Measurements from ENCODE around the gene AATK. TPM values are rescaled to one million over a fixed set of nuclear protein-coding genes. Genes with fewer than 3 reads are reported as not detected.

Gene AATK
- polyA plus RNA-seq, 1 donor (not counting 4 experiments of a cell fraction or from before 2014, with no cell fraction given): 0.16 TPM

GRCh38 chr17:81148986-81149533 lies 17.0 kb downstream of the AATK start:
- Histone ChIP-seq H3K4me2 (ENCODE audit: control insufficient read depth, extremely low read depth, insufficient read depth, low read depth, low read length) (no peak overlapping the region), H3K9me3 (ENCODE audit: control insufficient read depth, low read depth, low read length) (no peaks in the 10 kb centered on the region), H3K4me1 (ENCODE audit: control insufficient read depth, extremely low read depth, insufficient read depth, low read length) (no peaks in the 10 kb centered on the region), H3K9ac (ENCODE audit: control insufficient read depth, extremely low read depth, insufficient read depth, low read length) (no peak overlapping the region), H3K9me1 (ENCODE audit: control insufficient read depth, extremely low read depth, insufficient read depth, low read length) (no peaks in the 10 kb centered on the region), H2AFZ (ENCODE audit: control insufficient read depth, low read length) (no peak overlapping the region), H3K36me3 (ENCODE audit: control insufficient read depth in 2 of 2, extremely low read depth in 1 of 2, insufficient read depth in 2 of 2, low read length in 2 of 2) (no peaks in the 10 kb centered on the region), H3K4me3 (ENCODE audit: control insufficient read depth in 2 of 3, extremely low read depth in 1 of 3, insufficient read depth in 2 of 3, low read depth in 1 of 3, low read length in 3 of 3) (no peak overlapping the region), H4K20me1 (ENCODE audit: control insufficient read depth, extremely low read depth, insufficient read depth, low read length) (no peaks in the 10 kb centered on the region), H3K27me3 (ENCODE audit: control insufficient read depth, extremely low read depth, insufficient read depth, low read length) (peaks cover 16% of the 10 kb centered on the region), H3K27ac (ENCODE audit: control insufficient read depth, insufficient read depth, low read length) (no peak overlapping the region), H3K79me2 (ENCODE audit: control insufficient read depth, insufficient read depth, low read length) (no peaks in the 10 kb centered on the region)
- TF ChIP-seq CTCF (optimal IDR thresholded peaks at IDR 0.05 in 1 of 3, IDR thresholded peaks at IDR 0.05 in 1 of 3, conservative IDR thresholded peaks at IDR 0.05 in 1 of 3; ENCODE audit: extremely low read depth in 1 of 3, insufficient read depth in 2 of 3, low read length in 3 of 3) (no peak), EZH2 (IDR thresholded peaks at IDR 0.05; ENCODE audit: low read length) (no peak)
- dilution Hi-C loops (cut with MboI; ENCODE audit: extremely low pct_ligation_motif_present, low sequenced_read_pairs): no loop called here
- no peak for DNase-seq (ENCODE audit: low read depth, low spot score)
- no peak for FAIRE-seq

GRCh38 chr17:81148571-81148970 lies 17.4 kb downstream of the AATK start:
- H3K36me3 ChIP-seq (ENCODE audit: control insufficient read depth in 2 of 2, extremely low read depth in 1 of 2, insufficient read depth in 2 of 2, low read length in 2 of 2): no peaks in the 10 kb centered on the region
- no peaks in the 10 kb centered on the region for H4K20me1 ChIP-seq (ENCODE audit: control insufficient read depth, extremely low read depth, insufficient read depth, low read length)
- no peaks in the 10 kb centered on the region for H3K4me1 ChIP-seq (ENCODE audit: control insufficient read depth, extremely low read depth, insufficient read depth, low read length)
- H3K4me3 ChIP-seq (ENCODE audit: control insufficient read depth in 2 of 3, extremely low read depth in 1 of 3, insufficient read depth in 2 of 3, low read depth in 1 of 3, low read length in 3 of 3): no peak overlapping the region
- peaks cover 16% of the 10 kb centered on the region for H3K27me3 ChIP-seq (ENCODE audit: control insufficient read depth, extremely low read depth, insufficient read depth, low read length)
- H3K9me3 ChIP-seq (ENCODE audit: control insufficient read depth, low read depth, low read length): no peaks in the 10 kb centered on the region
- no peaks in the 10 kb centered on the region for H3K9me1 ChIP-seq (ENCODE audit: control insufficient read depth, extremely low read depth, insufficient read depth, low read length)
- dilution Hi-C loops (cut with MboI; ENCODE audit: extremely low pct_ligation_motif_present, low sequenced_read_pairs): no loop called here
- no peak overlapping the region for H2AFZ ChIP-seq (ENCODE audit: control insufficient read depth, low read length)
- no peak for FAIRE-seq
- no peaks in the 10 kb centered on the region for H3K79me2 ChIP-seq (ENCODE audit: control insufficient read depth, insufficient read depth, low read length)
- H3K27ac ChIP-seq (ENCODE audit: control insufficient read depth, insufficient read depth, low read length): no peak overlapping the region
- no peak overlapping the region for H3K9ac ChIP-seq (ENCODE audit: control insufficient read depth, extremely low read depth, insufficient read depth, low read length)
- H3K4me2 ChIP-seq (ENCODE audit: control insufficient read depth, extremely low read depth, insufficient read depth, low read depth, low read length): no peak overlapping the region
- no peak for DNase-seq (ENCODE audit: low read depth, low spot score)
- no peak for TF ChIP-seq CTCF (optimal IDR thresholded peaks at IDR 0.05 in 1 of 3, IDR thresholded peaks at IDR 0.05 in 1 of 3, conservative IDR thresholded peaks at IDR 0.05 in 1 of 3; ENCODE audit: extremely low read depth in 1 of 3, insufficient read depth in 2 of 3, low read length in 3 of 3)
- no peak for TF ChIP-seq EZH2 (IDR thresholded peaks at IDR 0.05; ENCODE audit: low read length)

Data from keratinocyte (primary cell).